ENCODE results near the gene WDR88. TPM values are rescaled to one million over a fixed set of nuclear protein-coding genes. Genes with fewer than 3 reads are reported as not detected.

WDR88 gene
- total RNA-seq, 1 experiment from 2014 or later: not detected

GRCh38 chr19:33199441-33200265 lies 67.7 kb downstream of the WDR88 start:
- no peaks in the 10 kb centered on the region for H4K20me1 ChIP-seq (ENCODE audit: insufficient read depth, low read depth, low read length)
- no peaks in the 10 kb centered on the region for H3K36me3 ChIP-seq (ENCODE audit: insufficient read depth, low read length)
- no peaks in the 10 kb centered on the region for H3K79me2 ChIP-seq (ENCODE audit: low read length)
- no peaks in the 10 kb centered on the region for H3K9me2 ChIP-seq (replicated peaks; ENCODE audit: insufficient read depth, low read length)
- DNase-seq: no peak
- no peak overlapping the region for H3K27ac ChIP-seq (ENCODE audit: low read length)
- no peak overlapping the region for H3K4me3 ChIP-seq (ENCODE audit: low read length)
- H3K4me2 ChIP-seq (ENCODE audit: low read depth, low read length, poor library complexity, severe bottlenecking): no peak overlapping the region
- no peaks in the 10 kb centered on the region for H3K9me3 ChIP-seq (ENCODE audit: low read length)
- H3K4me1 ChIP-seq (ENCODE audit: low read length): no peaks in the 10 kb centered on the region
- no peak overlapping the region for H2AFZ ChIP-seq (ENCODE audit: low read length)
- no peak overlapping the region for H3K9ac ChIP-seq (ENCODE audit: low read length)
- H3K27me3 ChIP-seq (ENCODE audit: low read length): no peaks in the 10 kb centered on the region

GRCh38 chr19:33201473-33201872 lies 69.6 kb downstream of the WDR88 start:
- H3K9me2 ChIP-seq (replicated peaks; ENCODE audit: insufficient read depth, low read length): no peaks in the 10 kb centered on the region
- H3K4me1 ChIP-seq (ENCODE audit: low read length): no peaks in the 10 kb centered on the region
- no peaks in the 10 kb centered on the region for H3K36me3 ChIP-seq (ENCODE audit: insufficient read depth, low read length)
- no peak for DNase-seq
- no peak overlapping the region for H3K4me3 ChIP-seq (ENCODE audit: low read length)
- H4K20me1 ChIP-seq (ENCODE audit: insufficient read depth, low read depth, low read length): no peaks in the 10 kb centered on the region
- no peak overlapping the region for H3K9ac ChIP-seq (ENCODE audit: low read length)
- no peaks in the 10 kb centered on the region for H3K9me3 ChIP-seq (ENCODE audit: low read length)
- H3K27me3 ChIP-seq (ENCODE audit: low read length): no peaks in the 10 kb centered on the region
- no peak overlapping the region for H3K4me2 ChIP-seq (ENCODE audit: low read depth, low read length, poor library complexity, severe bottlenecking)
- no peak overlapping the region for H3K27ac ChIP-seq (ENCODE audit: low read length)
- no peaks in the 10 kb centered on the region for H3K79me2 ChIP-seq (ENCODE audit: low read length)
- H2AFZ ChIP-seq (ENCODE audit: low read length): no peak overlapping the region

- H3K27ac ChIP-seq (ENCODE audit: low read length): no peak overlapping the region
- no peaks in the 10 kb centered on the region for H4K20me1 ChIP-seq (ENCODE audit: insufficient read depth, low read depth, low read length)
- no peaks in the 10 kb centered on the region for H3K79me2 ChIP-seq (ENCODE audit: low read length)
- no peak overlapping the region for H3K9ac ChIP-seq (ENCODE audit: low read length)
- no peak overlapping the region for H2AFZ ChIP-seq (ENCODE audit: low read length)
- H3K9me3 ChIP-seq (ENCODE audit: low read length): no peaks in the 10 kb centered on the region
- no peak overlapping the region for H3K4me3 ChIP-seq (ENCODE audit: low read length)
- H3K36me3 ChIP-seq (ENCODE audit: insufficient read depth, low read length): no peaks in the 10 kb centered on the region
- H3K27me3 ChIP-seq (ENCODE audit: low read length): no peaks in the 10 kb centered on the region
- DNase-seq: no peak
- H3K9me2 ChIP-seq (replicated peaks; ENCODE audit: insufficient read depth, low read length): no peaks in the 10 kb centered on the region
- no peak overlapping the region for H3K4me2 ChIP-seq (ENCODE audit: low read depth, low read length, poor library complexity, severe bottlenecking)
- no peaks in the 10 kb centered on the region for H3K4me1 ChIP-seq (ENCODE audit: low read length)
These were observed 70.1 kb downstream of the WDR88 start for GRCh38 chr19:33201886-33202545.

GRCh38 chr19:33202546-33203507 lies 70.9 kb downstream of the WDR88 start:
- Histone ChIP-seq H3K27me3 (ENCODE audit: low read length) (no peaks in the 10 kb centered on the region), H4K20me1 (ENCODE audit: insufficient read depth, low read depth, low read length) (no peaks in the 10 kb centered on the region), H2AFZ (ENCODE audit: low read length) (no peak overlapping the region), H3K27ac (ENCODE audit: low read length) (no peak overlapping the region), H3K79me2 (ENCODE audit: low read length) (no peaks in the 10 kb centered on the region), H3K36me3 (ENCODE audit: insufficient read depth, low read length) (no peaks in the 10 kb centered on the region), H3K9me2 (replicated peaks; ENCODE audit: insufficient read depth, low read length) (no peaks in the 10 kb centered on the region), H3K4me2 (ENCODE audit: low read depth, low read length, poor library complexity, severe bottlenecking) (no peak overlapping the region), H3K4me3 (ENCODE audit: low read length) (no peak overlapping the region), H3K9ac (ENCODE audit: low read length) (no peak overlapping the region), H3K9me3 (ENCODE audit: low read length) (no peaks in the 10 kb centered on the region), H3K4me1 (ENCODE audit: low read length) (no peaks in the 10 kb centered on the region)
- no peak for DNase-seq

GRCh38 chr19:33203529-33203928 lies 71.6 kb downstream of the WDR88 start:
- Histone ChIP-seq H3K27ac (ENCODE audit: low read length) (no peak overlapping the region), H2AFZ (ENCODE audit: low read length) (no peak overlapping the region), H3K9me2 (replicated peaks; ENCODE audit: insufficient read depth, low read length) (no peaks in the 10 kb centered on the region), H3K36me3 (ENCODE audit: insufficient read depth, low read length) (no peaks in the 10 kb centered on the region), H3K79me2 (ENCODE audit: low read length) (no peaks in the 10 kb centered on the region), H3K27me3 (ENCODE audit: low read length) (no peaks in the 10 kb centered on the region), H3K9ac (ENCODE audit: low read length) (no peak overlapping the region), H3K9me3 (ENCODE audit: low read length) (no peaks in the 10 kb centered on the region), H3K4me1 (ENCODE audit: low read length) (no peaks in the 10 kb centered on the region), H3K4me3 (ENCODE audit: low read length) (no peak overlapping the region), H3K4me2 (ENCODE audit: low read depth, low read length, poor library complexity, severe bottlenecking) (no peak overlapping the region), H4K20me1 (ENCODE audit: insufficient read depth, low read depth, low read length) (no peaks in the 10 kb centered on the region)
- no peak for DNase-seq

GRCh38 chr19:33204136-33204973 lies 72.4 kb downstream of the WDR88 start:
- no peaks in the 10 kb centered on the region for H3K27me3 ChIP-seq (ENCODE audit: low read length)
- no peaks in the 10 kb centered on the region for H3K36me3 ChIP-seq (ENCODE audit: insufficient read depth, low read length)
- H3K4me3 ChIP-seq (ENCODE audit: low read length): no peak overlapping the region
- no peak overlapping the region for H2AFZ ChIP-seq (ENCODE audit: low read length)
- H3K9ac ChIP-seq (ENCODE audit: low read length): no peak overlapping the region
- H3K4me1 ChIP-seq (ENCODE audit: low read length): no peaks in the 10 kb centered on the region
- no peak for DNase-seq
- no peaks in the 10 kb centered on the region for H3K79me2 ChIP-seq (ENCODE audit: low read length)
- no peaks in the 10 kb centered on the region for H3K9me2 ChIP-seq (replicated peaks; ENCODE audit: insufficient read depth, low read length)
- no peaks in the 10 kb centered on the region for H4K20me1 ChIP-seq (ENCODE audit: insufficient read depth, low read depth, low read length)
- H3K27ac ChIP-seq (ENCODE audit: low read length): no peak overlapping the region
- no peak overlapping the region for H3K4me2 ChIP-seq (ENCODE audit: low read depth, low read length, poor library complexity, severe bottlenecking)
- no peaks in the 10 kb centered on the region for H3K9me3 ChIP-seq (ENCODE audit: low read length)

DNA sequence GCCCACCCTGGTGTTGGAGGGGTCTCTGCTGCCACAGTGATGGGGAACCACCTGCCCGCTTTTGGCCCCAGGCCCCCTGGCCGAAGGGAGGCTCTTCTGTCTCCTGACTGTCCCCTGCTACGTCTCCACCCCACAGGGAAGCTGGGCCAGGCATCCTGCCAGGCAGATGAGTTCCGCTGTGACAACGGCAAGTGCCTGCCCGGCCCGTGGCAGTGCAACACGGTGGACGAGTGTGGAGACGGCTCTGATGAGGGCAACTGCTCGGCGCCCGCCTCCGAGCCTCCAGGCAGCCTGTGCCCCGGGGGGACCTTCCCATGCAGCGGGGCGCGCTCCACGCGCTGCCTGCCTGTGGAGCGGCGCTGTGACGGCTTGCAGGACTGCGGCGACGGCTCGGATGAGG lies 73.2 kb downstream of the WDR88 start:
- H3K4me3 ChIP-seq (ENCODE audit: low read length): no peak overlapping the region
- no peak overlapping the region for H3K4me2 ChIP-seq (ENCODE audit: low read depth, low read length, poor library complexity, severe bottlenecking)
- H2AFZ ChIP-seq (ENCODE audit: low read length): no peak overlapping the region
- H4K20me1 ChIP-seq (ENCODE audit: insufficient read depth, low read depth, low read length): no peaks in the 10 kb centered on the region
- no peaks in the 10 kb centered on the region for H3K79me2 ChIP-seq (ENCODE audit: low read length)
- no peak for DNase-seq
- no peaks in the 10 kb centered on the region for H3K4me1 ChIP-seq (ENCODE audit: low read length)
- no peaks in the 10 kb centered on the region for H3K36me3 ChIP-seq (ENCODE audit: insufficient read depth, low read length)
- no peaks in the 10 kb centered on the region for H3K9me3 ChIP-seq (ENCODE audit: low read length)
- H3K9ac ChIP-seq (ENCODE audit: low read length): no peak overlapping the region
- no peak overlapping the region for H3K27ac ChIP-seq (ENCODE audit: low read length)
- H3K9me2 ChIP-seq (replicated peaks; ENCODE audit: insufficient read depth, low read length): no peaks in the 10 kb centered on the region
- H3K27me3 ChIP-seq (ENCODE audit: low read length): no peaks in the 10 kb centered on the region

Measured in Karpas-422 (cell line).